CMK (cell line): ENCODE results near the gene SPTLC3.

Source experiments
- DNase-seq: peaks from one replicate; pipeline ENCODE4 v3.0.0-alpha.2; 2010; ENCODE audit warnings: low read depth

SPTLC3 gene

GRCh38 chr20:12984863-12985262, 23.9 kb upstream of the SPTLC3 start:
- DNase-seq: no peak

DNA sequence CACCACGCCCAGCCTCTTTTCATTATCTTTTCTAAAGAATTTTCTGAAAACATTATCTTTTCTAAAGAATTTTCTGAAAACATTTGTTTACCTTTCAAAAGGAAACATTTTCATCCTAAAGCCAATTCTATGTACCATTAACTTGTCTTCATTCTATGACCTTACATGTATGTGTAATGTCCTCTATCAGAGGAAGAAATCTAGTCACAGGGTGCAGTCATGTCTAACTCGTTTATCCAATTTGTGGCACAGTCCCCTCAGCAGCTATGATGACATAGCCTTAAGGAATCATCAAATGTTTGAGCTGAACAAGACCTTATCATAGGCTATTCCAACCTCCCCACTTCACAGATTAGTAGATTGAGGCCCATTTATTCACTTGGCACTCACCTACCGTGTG, 21.5 kb upstream of the SPTLC3 start:
- no peak for DNase-seq

GRCh38 chr20:12989586-12990115, 19.1 kb upstream of the SPTLC3 start:
- no peak for DNase-seq

DNA sequence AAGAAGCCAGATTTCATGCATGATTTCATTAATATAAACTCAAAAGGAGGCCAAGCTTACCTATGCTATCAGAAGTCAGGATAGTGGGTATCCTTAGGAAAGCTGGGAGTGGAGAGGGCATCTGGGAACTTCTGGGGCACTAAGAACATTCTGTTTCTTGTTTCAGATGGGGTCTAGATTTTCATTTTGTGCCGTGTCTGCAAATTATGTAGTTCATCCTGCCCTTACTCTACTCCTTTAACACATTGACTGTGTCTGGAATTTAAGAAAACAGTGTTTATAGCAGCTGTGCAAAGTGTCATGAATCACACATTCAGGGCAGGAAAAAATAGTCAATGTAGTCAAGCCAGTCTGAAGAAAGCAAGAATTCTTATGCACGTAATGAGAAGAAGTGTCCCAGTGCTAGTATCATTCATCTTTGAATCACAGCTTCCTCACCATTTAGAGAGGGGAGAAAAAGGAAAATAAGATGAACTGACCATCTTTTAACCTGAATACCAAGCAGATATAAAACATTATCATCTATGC, 11.6 kb upstream of the SPTLC3 start:
- DNase-seq: no peak

DNA sequence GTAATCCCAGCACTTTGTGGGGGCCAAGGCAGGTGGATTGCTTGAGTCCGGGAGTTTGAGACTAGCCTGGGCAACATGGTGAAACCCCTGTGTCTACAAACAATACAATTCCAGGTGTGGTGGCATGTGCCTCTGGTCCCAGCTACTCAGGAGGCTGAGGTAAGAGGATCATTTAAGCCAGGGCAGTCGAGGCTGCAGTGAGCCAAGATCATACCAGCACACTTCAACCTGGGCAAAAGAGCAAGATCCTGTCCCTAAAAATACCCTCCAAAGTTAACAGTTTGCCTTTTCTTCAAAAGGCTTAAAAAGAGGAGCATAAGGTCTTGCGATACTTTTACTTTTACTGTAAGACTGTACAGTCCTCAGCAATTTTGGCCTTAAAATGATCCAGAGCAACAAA, 10.7 kb upstream of the SPTLC3 start:
- DNase-seq: no peak

DNA sequence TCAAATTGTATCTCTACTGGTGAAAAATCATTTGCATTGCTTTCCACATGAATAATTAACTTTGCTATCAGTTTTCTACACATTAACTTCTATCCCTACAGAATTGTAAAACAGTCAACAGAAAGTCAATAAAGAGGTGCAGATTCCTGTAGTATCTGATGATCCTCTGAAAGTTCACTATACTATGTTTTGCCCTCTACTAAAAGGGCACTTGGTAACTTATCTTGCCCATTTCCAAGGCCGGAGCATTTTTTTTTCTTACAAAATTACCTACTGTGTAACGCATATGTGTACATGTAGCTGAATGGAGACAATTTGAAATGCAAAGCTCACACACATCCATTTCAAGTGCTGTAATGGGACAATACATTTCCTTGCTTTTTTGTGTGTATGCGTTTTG, 9.6 kb upstream of the SPTLC3 start:
- no peak for DNase-seq

- no peak for DNase-seq
Measured at GRCh38 chr20:13002251-13002650, 6.5 kb upstream of the SPTLC3 start.

GRCh38 chr20:13006825-13007224, 1.9 kb upstream of the SPTLC3 start:
- DNase-seq: no peak

GRCh38 chr20:13007596-13007995, 1.2 kb upstream of the SPTLC3 start:
- no peak for DNase-seq

DNA sequence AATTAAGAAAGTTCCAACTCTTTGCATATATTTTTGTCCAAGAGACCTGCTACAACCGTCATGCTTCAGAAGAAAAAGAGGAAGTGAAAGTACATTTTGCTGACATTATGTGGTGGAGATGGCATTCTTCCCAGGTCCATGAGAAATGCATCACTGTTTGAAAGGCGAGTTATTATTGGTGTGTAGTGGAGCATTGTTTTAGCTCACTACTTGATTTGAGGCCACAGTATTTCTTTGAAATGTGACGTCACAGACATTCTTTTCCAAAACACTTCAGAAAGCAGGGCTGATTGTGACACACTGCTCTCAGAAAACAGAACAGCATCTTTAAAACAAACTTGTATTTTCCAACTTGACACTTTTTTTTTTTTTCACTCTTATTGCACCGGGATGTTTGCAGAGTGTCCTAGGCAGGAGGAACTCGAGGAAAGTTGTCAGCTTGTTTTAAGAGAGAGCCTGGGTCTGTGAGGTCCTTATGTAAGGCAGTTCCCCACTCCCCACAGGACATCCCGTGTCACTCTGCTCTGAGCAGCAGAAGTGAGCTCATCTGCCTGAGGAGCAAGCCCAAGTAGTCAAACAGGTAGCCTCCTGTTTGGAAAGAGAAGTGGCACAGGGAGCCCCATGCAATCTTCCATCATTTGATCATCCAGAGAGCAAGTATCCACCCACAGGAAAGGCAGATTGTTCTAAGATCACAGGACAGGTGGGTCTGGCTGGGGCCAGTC, 1.1 kb downstream of the SPTLC3 start:
- DNase-seq: no peak

DNA sequence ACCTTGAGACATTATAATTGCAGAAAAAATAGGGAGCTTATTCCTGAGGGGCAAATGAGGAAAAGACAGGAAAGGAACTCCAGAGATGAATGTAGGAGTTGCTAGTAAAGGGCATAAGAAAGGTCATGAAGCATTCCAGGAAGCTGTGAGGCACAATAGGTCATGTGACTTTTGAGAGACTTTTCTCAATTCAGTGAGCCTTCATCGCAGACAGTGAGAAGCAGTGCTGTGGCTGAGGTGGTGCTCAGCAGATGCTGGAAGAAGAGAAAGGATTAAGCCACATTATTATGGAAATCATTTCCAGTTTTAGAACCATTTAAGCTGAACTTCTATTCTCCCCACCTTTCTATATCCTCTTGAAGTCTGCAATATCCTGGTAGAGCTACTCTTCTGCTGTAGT, 4.1 kb downstream of the SPTLC3 start:
- no peak for DNase-seq

- DNase-seq: no peak
Measured at GRCh38 chr20:13013411-13013810, 4.6 kb downstream of the SPTLC3 start.

DNA sequence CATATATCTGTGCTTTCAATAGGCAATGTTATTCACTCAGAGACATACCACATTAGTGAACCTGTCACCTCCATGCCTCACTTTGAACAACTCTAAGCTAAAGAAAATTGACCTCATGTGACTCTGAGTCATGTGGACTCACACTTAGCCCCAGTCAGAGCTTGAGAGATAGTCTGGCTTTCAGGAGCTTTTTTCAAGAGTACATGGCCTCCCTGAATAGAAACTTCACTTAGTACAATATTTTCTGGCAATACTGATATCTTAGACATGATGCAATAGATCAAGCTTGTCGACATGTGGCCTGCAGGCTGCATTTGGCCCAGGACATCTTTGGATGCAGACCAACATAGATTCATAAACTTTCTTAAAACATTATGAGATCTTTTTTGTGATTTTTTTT, 8.5 kb downstream of the SPTLC3 start:
- DNase-seq: no peak

DNA sequence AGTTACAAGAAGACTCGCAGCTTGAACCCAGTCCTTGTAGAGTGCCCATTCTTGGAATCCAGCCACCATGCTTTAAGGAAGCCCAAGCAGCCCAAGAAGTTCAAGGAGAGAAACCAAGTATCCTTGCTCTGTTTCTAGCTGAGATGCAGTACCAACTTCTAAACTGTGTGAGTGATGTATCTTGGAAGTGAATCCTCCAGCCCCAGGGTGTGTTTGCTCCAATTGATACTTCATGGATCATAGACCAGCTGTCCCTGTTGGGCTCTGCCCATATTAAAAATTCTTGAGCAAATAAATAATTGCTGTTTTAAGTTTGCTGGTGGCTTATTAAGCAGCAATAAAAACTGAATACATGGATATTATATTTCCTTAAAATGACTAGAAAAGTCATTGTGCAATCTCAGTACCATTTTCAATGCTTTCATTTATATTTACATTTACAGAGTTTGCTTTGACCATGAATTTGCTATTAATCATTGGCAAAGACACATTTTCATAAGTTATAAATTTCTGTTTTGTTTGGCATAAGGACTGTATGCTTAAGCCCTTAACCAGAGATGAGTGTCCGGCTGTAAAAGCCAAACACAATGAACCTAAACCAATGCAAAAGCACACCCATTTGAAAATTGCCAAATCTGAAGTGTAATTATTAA, 9.2 kb downstream of the SPTLC3 start:
- no peak for DNase-seq

DNA sequence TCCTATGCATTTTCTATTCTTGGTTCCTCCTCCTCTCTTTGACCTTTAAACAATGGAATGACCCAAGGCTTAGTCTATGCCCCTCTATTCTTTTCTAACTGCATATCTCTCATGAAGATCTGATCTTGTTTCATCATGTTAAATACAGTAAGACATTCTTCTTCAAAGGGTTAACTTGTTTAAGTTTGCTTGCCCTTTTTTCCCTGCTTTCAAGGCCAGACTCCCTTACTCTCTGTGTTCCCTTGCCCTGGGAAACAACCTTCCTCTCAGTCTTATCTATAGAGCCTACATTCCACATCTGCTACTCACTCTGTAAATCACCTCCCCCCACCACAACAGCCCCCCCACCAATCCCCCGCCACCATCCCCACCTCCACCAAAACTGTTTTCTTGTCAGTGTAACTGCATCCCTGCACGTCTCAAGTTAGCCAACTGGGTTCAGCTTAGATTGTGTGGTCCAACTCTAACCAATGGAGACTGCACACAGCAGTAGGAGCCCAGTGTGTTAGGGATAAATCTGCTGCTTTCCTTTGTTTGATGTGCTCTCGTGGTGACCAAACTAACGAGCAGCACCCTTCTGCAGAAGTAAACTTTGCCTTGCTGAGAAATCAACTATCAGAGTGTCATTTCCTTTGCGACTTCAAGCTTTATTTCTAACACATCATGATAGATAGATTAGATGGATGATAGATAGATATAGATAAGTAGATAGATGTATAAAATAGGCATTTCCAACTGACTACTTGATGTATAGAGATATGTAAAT, 12.6 kb downstream of the SPTLC3 start:
- DNase-seq: no peak

GRCh38 chr20:13022401-13023155, 13.8 kb downstream of the SPTLC3 start:
- DNase-seq: no peak

DNA sequence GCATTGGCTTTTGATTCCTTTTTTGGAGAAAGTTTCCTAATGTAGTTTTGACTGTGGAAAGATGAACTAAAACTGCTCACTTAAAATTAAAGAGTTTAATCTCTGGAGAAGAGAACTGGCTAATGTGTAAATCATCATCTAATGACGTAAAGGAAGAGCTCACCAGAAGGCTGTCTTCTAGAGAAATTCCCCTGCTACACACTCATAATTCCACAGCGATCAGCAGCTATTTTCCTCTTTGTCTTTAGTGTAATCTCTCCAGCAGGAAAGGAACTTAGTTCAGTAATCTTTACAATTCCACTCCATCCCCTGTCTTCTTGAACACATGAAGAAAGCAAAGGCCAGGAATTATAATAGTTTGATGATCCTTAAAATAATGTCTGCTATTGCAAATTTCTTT, 15.8 kb downstream of the SPTLC3 start:
- no peak for DNase-seq

- no peak for DNase-seq
Measured at GRCh38 chr20:13025181-13025580, 16.4 kb downstream of the SPTLC3 start.

DNA sequence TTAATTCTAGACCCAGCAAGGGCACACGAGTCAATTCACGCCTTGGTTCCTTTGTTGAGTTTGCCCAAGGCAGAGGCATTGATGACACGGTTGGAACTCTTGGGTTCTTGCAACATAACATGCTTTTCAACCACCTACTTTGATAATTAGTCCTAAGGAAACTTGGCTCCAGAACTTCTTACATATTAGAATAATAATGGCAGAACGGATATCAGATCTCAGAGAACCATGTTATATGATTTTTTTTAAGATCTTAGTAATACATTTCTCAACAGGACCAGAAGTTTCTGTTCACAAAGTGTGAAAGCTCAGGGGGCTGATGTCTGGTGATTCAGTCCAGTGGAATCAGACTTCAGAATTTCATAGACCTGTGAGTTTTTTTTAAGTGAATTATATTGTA, 19.2 kb downstream of the SPTLC3 start:
- no peak for DNase-seq

DNA sequence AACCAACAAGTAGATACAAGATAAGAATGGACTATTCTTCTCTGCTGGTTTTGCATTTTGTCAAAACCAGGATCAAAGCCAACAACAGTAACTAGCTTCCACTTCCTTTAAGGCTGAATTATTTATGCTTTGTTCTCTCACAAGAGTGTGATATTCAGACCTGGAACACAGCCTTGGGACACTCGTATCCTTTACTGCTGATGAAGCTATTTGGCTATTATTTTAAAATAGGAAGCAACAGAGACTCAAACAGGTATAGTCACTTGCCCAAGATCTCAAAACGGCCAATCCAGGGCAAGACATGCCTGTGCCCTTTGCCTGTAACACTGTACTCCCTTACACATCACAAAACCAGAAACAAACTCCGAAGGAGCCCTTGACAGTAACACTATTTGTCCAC, 19.9 kb downstream of the SPTLC3 start:
- DNase-seq: no peak

DNA sequence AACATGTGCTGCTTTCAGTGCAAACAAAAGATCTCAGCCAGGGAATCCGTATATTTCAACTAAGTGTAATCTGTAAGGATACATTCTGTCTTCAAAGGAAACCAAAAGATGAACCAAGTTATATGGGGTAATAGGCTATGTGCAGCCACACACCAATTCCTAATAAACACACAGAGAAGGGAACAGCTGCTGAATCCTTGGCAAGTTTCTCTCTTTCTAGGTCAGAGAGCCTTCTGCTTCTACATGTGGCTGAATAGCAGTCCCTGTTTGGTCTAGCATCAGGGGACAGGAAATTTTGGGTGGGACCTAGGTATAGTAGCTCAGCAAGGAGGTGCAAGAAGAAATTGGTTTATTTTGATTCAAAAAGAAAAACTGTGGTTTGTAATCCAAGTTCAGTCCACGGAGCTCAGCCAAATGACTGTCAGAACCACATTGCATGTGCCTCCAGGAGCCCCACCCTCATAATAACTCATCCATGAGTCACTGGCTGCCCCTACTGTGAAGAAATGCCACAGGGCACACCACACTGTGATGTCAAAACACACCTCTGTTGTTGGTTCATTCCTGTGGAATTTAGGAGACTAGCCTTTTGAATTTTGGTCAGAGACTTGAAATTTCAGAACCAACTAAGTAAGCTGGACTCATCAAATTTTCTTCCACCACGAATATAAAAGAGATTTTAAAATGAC, 21.1 kb downstream of the SPTLC3 start:
- DNase-seq: no peak
